Sigmoid colon (tissue), 7 donors: ENCODE results near the gene MYLK. TPM values are rescaled to one million over a fixed set of nuclear protein-coding genes. Genes with fewer than 3 reads are reported as not detected.
A peak's percentile ranks its signal among the peaks of the same experiment; 100 is the strongest.

Source experiments
- DNase-seq: peaks from one replicate; pipeline ENCODE4 v3.0.0-alpha.2; 2019
- H3K27ac ChIP-seq, 4 donors: fragments of 200-600 bp; sonication (generic); one replicate each; pipeline ENCODE4 v1.5.1; 2016 to 2019; ENCODE audit warnings: mild to moderate bottlenecking in 1 of 4
- H3K27me3 ChIP-seq, 3 donors: fragments of 200-600 bp; sonication (generic); one replicate each; pipeline ENCODE4 v1.5.1; 2019; ENCODE audit warnings: mild to moderate bottlenecking in 1 of 3
- H3K36me3 ChIP-seq, 4 donors: fragments of 200-600 bp; sonication (generic); one replicate each; pipeline ENCODE4 v1.5.1; 2016 to 2019
- H3K4me1 ChIP-seq, 4 donors: fragments of 200-600 bp; sonication (generic); one replicate each; pipeline ENCODE4 v1.5.1; 2017 to 2019
- H3K4me3 ChIP-seq, 4 donors: fragments of 200-600 bp; sonication (generic); one replicate each; pipeline ENCODE4 v1.5.1; 2017 to 2019; ENCODE audit warnings: mild to moderate bottlenecking in 2 of 4, moderate library complexity in 1 of 4
- H3K9me3 ChIP-seq, 4 donors: fragments of 200-600 bp in 3 of 4; sonication (generic) in 3 of 4; one replicate each; pipeline versions ENCODE4 v1.5.1 to v1.6.1; 2013 to 2019
- CTCF ChIP-seq, 4 experiments: fragments of 450-650 bp in 3 of 4; fragments of 200-600 bp in 1 of 4; IDR thresholded peaks; one replicate each; pipeline ENCODE4 v1.5.1; 2016 to 2019; ENCODE audit warnings: antibody characterized with exemption in 4 of 4, mild to moderate bottlenecking in 3 of 4, moderate library complexity in 2 of 4
- EP300 ChIP-seq, 4 donors: sonication (generic); formaldehyde crosslinking; IDR thresholded peaks; one replicate each; pipeline ENCODE4 v1.6.1; 2017; ENCODE audit warnings: antibody characterized with exemption in 4 of 4
- POLR2A ChIP-seq, 2 donors: fragments of 450-650 bp; IDR thresholded peaks; one replicate each; pipeline ENCODE4 v1.6.1; 2016; ENCODE audit warnings: antibody characterized with exemption in 2 of 2, mild to moderate bottlenecking in 2 of 2, moderate library complexity in 2 of 2
- POLR2AphosphoS5 ChIP-seq, 4 donors: sonication (generic); formaldehyde crosslinking; IDR thresholded peaks; one replicate each; pipeline ENCODE4 v1.6.1; 2017; ENCODE audit warnings: antibody characterized with exemption in 4 of 4
- WGBS, 2 donors: extraction: QIAGEN DNeasy Blood & Tissue Kit; methylation state at CpG; one replicate each; pipeline ENCODE4 v1.1.7; 2013; 5-methylcytosine and 5-hydroxymethylcytosine counted together
- intact Hi-C: fragments of 100-400 bp; cut with DNase I; formaldehyde crosslinking; loops from one replicate; pipeline ENCODE4 v1.15.1; 2023
- polyA plus RNA-seq, 3 donors: library from polyadenylated mRNA; stranded (reverse); fragments of 200-250 nt; gene quantifications; one replicate each; pipeline ENCODE4 v1.2.3, GENCODE V29; 2013
- total RNA-seq, 4 donors: library from RNA; depleted of rRNA; stranded (reverse); fragments of >200 nt; gene quantifications; one replicate each; pipeline ENCODE4 v1.1.0, GENCODE V29; 2016
- donor health status: healthy with polysubstance abuse.
- donor health status: Bipolar disorder and iron deficiency.
- donor health status: healthy.

The MYLK gene
- total and polyA plus RNA-seq, 7 donors: 21.5 to 2,153 (median 1,169) TPM

GRCh38 chr3:123793425-123793824, 90.7 kb downstream of the MYLK start:
- peaks cover 0 to 29% (median 26%) of the 10 kb centered on the region in 4 donors for H3K4me1 ChIP-seq
- TF ChIP-seq EP300 (IDR thresholded peaks at IDR 0.05): no peak
- no peak for TF ChIP-seq CTCF (IDR thresholded peaks at IDR 0.05)
- TF ChIP-seq POLR2AphosphoS5 (IDR thresholded peaks at IDR 0.05): no peak
- intact Hi-C loops: no loop called here
- no peaks in the 10 kb centered on the region for H3K9me3 ChIP-seq
- H3K36me3 ChIP-seq: no peaks in the 10 kb centered on the region
- no peaks in the 10 kb centered on the region for H3K27me3 ChIP-seq
- no peak for DNase-seq
- H3K27ac ChIP-seq: no peak overlapping the region
- WGBS, 2 donors: 92 to 93% methylated on average over 9 of the region's 9 CpGs
- H3K4me3 ChIP-seq: no peak overlapping the region

GRCh38 chr3:123792473-123793201, 91.5 kb downstream of the MYLK start:
- TF ChIP-seq CTCF (IDR thresholded peaks at IDR 0.05) (no peak), POLR2AphosphoS5 (IDR thresholded peaks at IDR 0.05) (peak in 2 of 4 donors; percentile 9 to 34)
- H3K27me3 ChIP-seq: no peaks in the 10 kb centered on the region
- 54 to 73% methylated on average over 6 of the region's 6 CpGs for WGBS, 2 donors
- H3K4me3 ChIP-seq: no peak overlapping the region
- H3K36me3 ChIP-seq: no peaks in the 10 kb centered on the region
- intact Hi-C loops: no loop called here
- H3K9me3 ChIP-seq: no peaks in the 10 kb centered on the region
- DNase-seq: no peak
- H3K27ac ChIP-seq: peak overlapping the region in 3 of 4 donors; percentile 5 to 76 (median 70)
- peaks cover 0 to 29% (median 26%) of the 10 kb centered on the region in 4 donors for H3K4me1 ChIP-seq

- Histone ChIP-seq H3K4me3 (no peak overlapping the region), H3K27me3 (no peaks in the 10 kb centered on the region), H3K27ac (peak overlapping the region in 3 of 4 donors; percentile 5 to 76 (median 70)), H3K4me1 (peaks cover 0 to 29% (median 26%) of the 10 kb centered on the region in 4 donors), H3K36me3 (no peaks in the 10 kb centered on the region), H3K9me3 (no peaks in the 10 kb centered on the region)
- TF ChIP-seq EP300 (IDR thresholded peaks at IDR 0.05) (no peak), POLR2A (IDR thresholded peaks at IDR 0.05) (no peak), POLR2AphosphoS5 (IDR thresholded peaks at IDR 0.05) (no peak), CTCF (IDR thresholded peaks at IDR 0.05) (no peak)
- intact Hi-C loops: no loop called here
- 57 to 74% methylated on average over 3 of the region's 3 CpGs for WGBS, 2 donors
- DNase-seq: no peak
Observed at GRCh38 chr3:123791898-123792297, 92.2 kb downstream of the MYLK start.

GRCh38 chr3:123791417-123791816, 92.7 kb downstream of the MYLK start:
- TF ChIP-seq POLR2A (IDR thresholded peaks at IDR 0.05) (no peak), EP300 (IDR thresholded peaks at IDR 0.05) (peak in 2 of 4 donors; percentile 30 to 67), CTCF (IDR thresholded peaks at IDR 0.05) (no peak), POLR2AphosphoS5 (IDR thresholded peaks at IDR 0.05) (peak in 3 of 4 donors; percentile 23 to 85 (median 49))
- no peak for DNase-seq
- no peaks in the 10 kb centered on the region for H3K36me3 ChIP-seq
- intact Hi-C loops: no loop called here
- H3K9me3 ChIP-seq: no peaks in the 10 kb centered on the region
- no peak overlapping the region for H3K4me3 ChIP-seq
- H3K4me1 ChIP-seq: peaks cover 0 to 29% (median 26%) of the 10 kb centered on the region in 4 donors
- H3K27ac ChIP-seq: peak overlapping the region in 3 of 4 donors; percentile 14 to 76 (median 70)
- 75 to 88% methylated on average over 3 of the region's 3 CpGs for WGBS, 2 donors
- H3K27me3 ChIP-seq: no peaks in the 10 kb centered on the region

GRCh38 chr3:123791073-123791370, 93.1 kb downstream of the MYLK start:
- intact Hi-C loops: no loop called here
- H3K36me3 ChIP-seq: no peaks in the 10 kb centered on the region
- peak overlapping the region in 3 of 4 donors; percentile 14 to 76 (median 70) for H3K27ac ChIP-seq
- TF ChIP-seq CTCF (IDR thresholded peaks at IDR 0.05) (no peak), POLR2A (IDR thresholded peaks at IDR 0.05) (no peak), EP300 (IDR thresholded peaks at IDR 0.05) (no peak), POLR2AphosphoS5 (IDR thresholded peaks at IDR 0.05) (no peak)
- H3K4me3 ChIP-seq: no peak overlapping the region
- H3K9me3 ChIP-seq: no peaks in the 10 kb centered on the region
- DNase-seq: no peak
- H3K4me1 ChIP-seq: peaks cover 0 to 29% (median 26%) of the 10 kb centered on the region in 4 donors
- no peaks in the 10 kb centered on the region for H3K27me3 ChIP-seq
- 85 to 93% methylated on average over 3 of the region's 3 CpGs for WGBS, 2 donors
